DMS153 treated with DMSO at 0.1 percent for 48 hours (cell line): ENCODE data around the gene RNF41.
"Not testable (repeated sequence)": the region's sequence is repeated elsewhere in the genome, so short reads cannot be mapped to it uniquely, and the experiment has no call there.

ENCODE experiments used
- DNase-seq: peaks from one replicate; lab custom pipeline; 2025; ENCODE audit not compliant: unreplicated experiment; lab: John Stamatoyannopoulos, UW

Gene RNF41

DNA sequence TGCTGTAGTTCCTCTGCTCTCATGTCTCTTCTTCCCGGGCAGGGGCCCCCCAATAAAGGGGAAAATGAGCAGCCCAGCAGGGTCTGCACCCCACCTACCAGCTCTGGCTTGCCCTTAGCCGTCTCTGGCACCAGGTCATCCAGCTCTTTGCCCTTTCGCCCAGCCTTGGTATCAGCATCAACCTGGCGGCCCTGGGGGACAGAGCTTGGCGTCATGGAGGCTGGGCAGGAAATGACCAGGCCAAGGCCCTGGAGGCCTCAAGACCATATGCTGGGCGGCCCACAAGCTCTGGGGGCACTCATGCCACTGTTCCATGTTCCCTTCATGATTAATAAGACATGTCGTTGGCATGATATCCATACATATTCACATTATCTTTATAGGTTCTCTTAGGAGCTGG is 48.9 kb downstream of the RNF41 start:
- DNase-seq: no peak

DNA sequence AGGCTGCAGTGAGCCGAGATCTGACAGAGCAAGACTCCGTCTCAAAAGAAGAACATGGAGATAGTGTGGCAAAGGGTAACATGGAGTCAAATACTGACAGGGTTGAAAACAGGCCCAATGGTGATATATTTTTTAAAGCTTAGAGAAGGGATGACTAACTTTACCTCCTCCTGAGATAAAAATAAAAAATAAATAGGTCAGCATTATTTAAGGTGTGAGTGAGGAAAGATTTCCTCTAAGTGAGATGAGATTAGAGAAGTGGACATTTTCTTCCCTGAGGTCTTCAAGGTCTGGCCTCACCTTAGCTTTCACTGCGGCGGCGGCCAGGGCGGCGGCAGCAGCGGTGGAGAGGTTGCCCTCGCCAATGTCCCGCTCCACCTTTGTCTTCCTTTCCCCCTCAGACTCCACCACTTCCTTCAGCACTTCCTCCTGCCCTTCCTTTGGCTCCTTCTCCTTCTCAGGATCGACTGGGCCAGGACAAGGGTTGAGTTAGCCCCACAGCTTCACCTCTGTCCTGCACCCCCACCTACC is 52.4 kb downstream of the RNF41 start:
- DNase-seq: no peak

GRCh38 chr12:56165369-56165768 is 56.4 kb downstream of the RNF41 start:
- no peak for DNase-seq

- DNase-seq: no peak
These were observed 57.4 kb downstream of the RNF41 start for GRCh38 chr12:56164345-56164729.

GRCh38 chr12:56163533-56164344 is 58.0 kb downstream of the RNF41 start:
- no peak for DNase-seq

DNA sequence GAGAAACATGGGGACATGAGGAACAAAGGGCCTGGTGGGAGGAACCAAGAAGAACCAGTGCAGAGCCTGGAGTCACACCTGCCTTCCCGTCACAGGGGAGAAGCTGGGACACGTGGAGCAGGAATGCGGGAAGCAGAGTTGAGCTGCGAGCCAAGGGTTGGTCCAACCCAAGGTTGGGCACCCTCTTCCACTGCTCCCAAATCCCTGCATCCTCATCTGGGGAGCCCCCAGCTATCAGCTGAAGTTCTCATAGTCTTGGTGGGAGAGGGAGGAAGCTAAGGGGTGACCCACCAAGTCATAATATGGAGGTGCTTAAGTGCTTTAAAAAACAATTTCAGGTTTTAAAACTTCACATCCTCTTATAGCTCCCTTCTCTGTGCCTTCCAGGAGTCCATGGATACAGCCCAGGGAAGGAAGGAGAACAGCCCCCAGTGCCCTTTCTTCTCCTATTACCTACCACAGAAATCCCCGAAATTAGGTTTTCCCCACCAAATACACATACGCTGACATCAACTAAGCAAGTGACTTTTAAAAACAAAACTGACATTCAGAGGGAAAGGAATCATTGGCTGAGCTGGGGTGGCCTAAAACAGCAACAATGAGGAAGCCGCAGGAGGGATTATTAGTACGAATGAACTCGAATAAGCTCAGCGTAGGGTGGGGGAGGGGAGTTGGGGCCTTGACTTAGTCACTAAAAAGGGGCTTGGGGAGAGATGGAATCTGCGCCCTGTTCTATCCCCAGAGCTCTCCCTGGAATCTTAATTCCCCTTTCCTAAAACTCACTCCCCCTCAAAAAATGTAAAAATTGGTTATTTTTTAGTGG is 59.0 kb downstream of the RNF41 start:
- DNase-seq: no peak

DNA sequence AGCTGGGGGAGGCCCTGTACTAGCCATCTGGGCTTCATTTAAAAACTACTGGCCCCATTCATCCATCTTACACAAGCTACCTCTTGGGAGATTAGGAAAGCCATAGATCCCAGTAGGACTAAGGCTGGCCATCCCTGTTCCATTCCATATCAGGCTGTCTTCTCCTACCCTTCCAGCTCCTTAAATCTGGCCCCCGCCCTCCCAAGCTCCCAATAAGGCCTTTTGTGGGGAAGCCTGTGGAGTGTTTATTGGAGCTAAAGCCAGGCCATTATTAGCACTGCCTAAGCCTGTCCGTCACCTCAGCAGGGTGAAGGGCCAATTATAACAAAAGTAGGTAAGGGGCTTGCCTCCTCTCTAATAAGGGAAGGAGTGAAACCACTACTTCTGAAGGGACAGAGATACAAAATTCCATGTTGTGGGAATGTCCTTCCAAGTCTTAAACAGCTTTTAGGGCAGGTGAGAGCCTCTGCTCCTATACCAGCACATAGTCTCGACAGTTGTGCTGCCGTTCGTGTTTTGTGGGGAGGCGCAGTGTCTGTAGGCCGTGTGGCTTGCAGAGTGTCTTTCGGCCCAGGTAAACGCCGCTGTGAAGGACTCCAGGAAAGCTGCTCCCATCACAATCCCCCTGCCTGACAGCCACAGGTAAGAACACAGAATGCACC is 59.9 kb downstream of the RNF41 start:
- no peak for DNase-seq

DNA sequence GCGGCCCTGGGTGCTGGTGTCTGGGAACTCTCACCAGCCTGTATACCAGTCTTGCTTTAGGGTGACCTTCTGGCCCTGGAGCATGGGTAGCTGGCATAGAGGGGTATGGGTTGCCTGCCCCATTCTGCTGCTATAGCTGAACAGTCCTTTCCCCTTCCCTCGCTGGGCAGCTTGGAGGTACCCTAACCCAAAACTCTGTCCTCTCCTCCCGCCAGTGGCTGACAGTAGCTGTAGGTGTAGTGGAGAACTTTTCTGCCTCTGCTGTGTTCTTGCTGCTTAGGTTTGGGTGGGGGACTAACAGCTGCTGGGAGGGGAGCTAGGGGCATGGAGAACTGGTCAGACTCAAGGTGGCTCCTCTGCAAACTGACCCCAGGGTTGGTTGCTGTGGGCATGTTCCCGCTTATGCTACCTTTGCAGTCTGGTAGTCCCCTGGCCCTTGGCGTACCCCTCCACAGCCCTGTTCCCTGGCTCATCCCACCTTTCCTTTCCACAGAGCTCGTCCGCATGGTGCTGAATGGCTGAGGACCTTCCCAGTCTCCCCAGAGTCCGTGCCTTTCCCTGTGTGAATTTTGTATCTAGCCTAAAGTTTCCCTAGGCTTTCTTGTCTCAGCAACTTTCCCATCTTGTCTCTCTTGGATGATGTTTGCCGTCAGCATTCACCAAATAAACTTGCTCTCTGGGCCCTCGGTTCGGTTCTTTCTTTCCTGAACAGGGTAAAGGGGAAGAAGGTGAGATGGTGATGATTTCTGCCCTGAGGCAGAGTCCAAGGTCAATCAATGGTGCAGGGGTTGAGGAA is 60.6 kb downstream of the RNF41 start:
- no peak for DNase-seq

DNA sequence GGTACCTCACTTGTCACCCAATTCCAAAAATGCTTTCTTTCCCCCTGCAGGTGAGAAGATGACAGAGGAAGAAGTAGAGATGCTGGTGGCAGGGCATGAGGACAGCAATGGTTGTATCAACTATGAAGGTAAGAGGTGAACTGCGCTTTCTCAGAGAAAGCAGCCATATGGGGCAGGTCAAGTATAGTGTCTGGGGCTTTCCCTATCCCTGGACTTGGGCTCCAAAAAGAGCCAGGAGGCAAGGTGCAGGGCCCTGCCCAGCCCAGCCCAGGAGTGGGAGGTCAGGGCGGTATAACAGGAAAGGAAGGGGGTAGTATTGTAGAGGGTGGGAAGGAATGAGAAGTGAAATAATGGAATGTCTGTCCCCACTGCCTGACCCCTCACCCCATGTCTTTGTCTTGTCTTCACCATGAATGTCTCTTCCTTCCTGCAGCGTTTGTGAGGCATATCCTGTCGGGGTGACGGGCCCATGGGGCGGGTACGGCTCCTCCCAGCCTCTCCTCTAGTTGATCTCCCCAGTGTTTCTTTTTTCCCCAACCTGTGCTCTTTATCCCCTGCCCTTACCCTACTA is 61.4 kb downstream of the RNF41 start:
- no peak for DNase-seq

DNA sequence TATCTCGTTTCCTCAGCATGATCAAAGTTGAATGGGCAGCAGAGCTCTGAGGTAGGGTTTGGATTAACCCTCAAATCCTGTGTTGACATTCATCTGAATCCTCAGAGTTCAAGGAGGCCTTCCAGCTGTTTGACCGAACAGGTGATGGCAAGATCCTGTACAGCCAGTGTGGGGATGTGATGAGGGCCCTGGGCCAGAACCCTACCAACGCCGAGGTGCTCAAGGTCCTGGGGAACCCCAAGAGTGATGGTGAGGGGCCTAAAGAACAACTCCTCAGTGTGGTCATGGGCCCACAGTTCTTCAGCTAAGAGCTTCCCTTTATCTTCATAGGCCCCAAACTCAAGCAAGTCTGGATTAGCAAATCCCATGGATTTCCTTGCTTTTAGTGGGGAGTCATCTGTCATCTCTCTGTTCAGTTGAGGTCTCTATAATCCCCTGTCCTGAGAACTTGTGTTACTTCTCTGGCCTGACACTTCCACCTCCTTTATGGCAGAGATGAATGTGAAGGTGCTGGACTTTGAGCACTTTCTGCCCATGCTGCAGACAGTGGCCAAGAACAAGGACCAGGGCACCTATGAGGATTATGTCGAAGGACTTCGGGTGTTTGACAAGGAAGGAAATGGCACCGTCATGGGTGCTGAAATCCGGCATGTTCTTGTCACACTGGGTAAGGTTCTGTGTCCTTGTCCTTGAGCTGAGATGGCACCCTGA is 62.1 kb downstream of the RNF41 start:
- DNase-seq: no peak

- DNase-seq: no peak
These were observed 62.7 kb downstream of the RNF41 start for GRCh38 chr12:56158926-56159461.

DNA sequence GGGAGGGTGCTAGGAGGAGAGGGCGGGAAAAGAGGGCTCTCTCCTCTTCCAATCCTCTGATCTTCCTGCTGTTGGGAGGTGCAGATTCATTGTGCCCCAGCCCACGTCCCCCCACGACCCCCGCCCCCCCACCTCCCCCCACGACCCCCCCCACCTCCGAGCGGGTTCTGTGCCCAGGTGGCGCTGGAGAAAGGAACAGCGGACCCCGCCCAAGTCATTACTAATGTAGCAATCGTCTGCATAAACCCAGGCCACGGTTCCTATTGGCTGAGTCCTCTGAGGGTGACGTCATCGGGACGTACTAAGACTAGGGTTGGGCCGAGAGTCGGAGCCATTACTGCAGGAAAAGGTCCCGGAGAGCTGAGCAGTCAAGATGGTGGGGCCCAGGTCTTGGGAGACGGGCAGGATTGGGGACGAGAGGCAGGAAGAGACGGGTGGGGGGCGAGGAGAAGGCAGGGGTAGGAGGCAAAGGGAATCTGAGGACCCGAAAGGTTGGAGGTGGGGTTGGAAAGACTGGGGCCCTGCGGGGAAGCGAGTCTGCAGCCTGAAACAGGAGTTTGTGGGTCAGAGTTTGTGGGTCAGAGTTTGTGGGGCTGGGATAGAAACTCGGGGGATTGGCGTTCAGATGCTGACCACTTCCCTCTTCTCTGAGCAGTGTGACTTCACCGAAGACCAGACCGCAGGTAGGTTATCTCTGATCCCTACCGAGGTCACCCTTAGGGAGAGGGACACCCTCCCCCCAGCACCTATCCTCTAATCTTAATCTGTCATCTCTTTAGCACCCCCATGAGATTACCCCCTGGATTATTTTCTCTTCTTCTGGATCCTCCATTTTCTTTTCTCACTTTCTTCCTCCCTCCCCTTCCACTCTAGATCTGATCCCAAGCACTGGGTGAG is 63.4 kb downstream of the RNF41 start, which contains the start of gene MYL6:
Gene MYL6 (plus strand): TSS at position 331 of the 897 bp plus-strand sequence. CDS start 43 bp downstream, at position 374.
- peak; percentile 95 for DNase-seq

DNA sequence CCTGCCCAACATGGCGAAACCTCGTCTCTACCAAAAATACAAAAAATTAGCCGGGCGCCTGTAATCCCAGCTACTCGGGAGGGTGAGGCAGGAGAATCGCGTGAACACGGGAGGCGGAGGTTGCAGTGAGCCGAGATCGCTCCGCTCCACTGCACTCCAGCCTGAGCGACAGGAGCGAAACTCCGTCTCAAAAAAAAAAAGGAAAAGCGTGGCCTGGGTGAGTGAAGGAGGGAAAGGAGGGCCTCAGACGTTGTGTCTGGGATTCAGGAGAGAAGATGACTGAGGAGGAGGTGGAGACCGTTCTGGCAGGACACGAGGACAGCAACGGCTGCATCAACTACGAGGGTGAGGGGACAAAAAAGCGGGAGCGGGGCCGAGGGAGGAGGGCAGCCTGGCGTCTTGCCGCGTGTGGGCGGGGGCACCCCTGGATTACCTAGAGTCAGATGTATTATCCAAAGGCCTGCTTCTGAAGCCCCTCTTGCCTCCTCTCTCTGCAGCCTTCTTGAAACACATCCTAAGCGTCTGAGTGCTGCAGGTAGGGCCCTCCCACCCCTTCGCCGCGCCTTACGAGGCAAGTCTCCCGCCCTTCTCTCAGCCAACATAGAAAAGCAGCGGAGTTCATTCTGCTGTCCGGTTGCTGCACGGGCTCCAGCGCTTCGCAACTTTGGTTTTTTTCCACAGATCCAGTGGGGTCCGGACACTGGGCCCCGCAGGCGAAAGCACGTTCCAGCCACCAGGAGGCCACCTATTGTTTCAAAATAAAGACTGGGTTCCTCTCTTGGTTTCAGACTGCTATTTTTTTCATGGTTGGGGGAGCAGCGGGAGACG is 64.3 kb downstream of the RNF41 start:
- peak; percentile 87 for DNase-seq

GRCh38 chr12:56156464-56157200 is 65.1 kb downstream of the RNF41 start:
- not testable (repeated sequence) for DNase-seq

GRCh38 chr12:56155256-56155845 is 66.4 kb downstream of the RNF41 start:
- no peak for DNase-seq

DNA sequence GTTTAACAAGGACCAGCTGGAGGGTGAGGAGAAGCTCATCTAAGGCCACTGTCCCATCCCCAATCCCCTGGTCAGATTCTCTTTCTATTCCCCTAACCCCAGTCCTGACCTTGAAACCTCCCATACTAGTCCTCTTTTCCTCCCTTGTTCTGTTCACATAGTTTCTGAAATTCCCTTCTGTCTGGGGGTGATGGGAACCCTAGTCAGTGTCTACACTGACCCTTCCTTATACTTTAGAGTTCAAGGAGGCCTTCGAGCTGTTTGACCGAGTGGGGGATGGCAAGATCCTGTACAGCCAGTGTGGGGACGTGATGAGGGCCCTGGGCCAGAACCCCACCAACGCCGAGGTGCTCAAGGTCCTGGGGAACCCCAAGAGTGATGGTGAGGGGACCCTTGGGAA is 66.9 kb downstream of the RNF41 start:
- DNase-seq: no peak
